HepG2 (cell line): ENCODE measurements around the gene MED22. TPM values are rescaled to one million over a fixed set of nuclear protein-coding genes. Genes with fewer than 3 reads are reported as not detected.

Experiments used
- BORCS8-MEF2B ChIP-seq: sonication (generic); formaldehyde crosslinking; IDR thresholded peaks from 2 replicates; pipeline ENCODE4 v1.8.0; 2022; ENCODE audit warnings: mild to moderate bottlenecking, missing genetic modification reagents
- GABPA ChIP-seq, 2 experiments: IDR thresholded peaks; 2 replicates each; pipeline ENCODE4 v1.6.1; 2011 to 2016; ENCODE audit warnings: low read depth in 2 of 2, low read length in 1 of 2, missing biosample characterization in 1 of 2, missing genetic modification characterization in 1 of 2
- HNRNPK ChIP-seq: fragments of 200-400 bp; formaldehyde crosslinking; IDR thresholded peaks from 2 replicates; pipeline ENCODE4 v1.6.1; 2018; ENCODE audit warnings: low read length, low read depth, moderate library complexity, mild to moderate bottlenecking; ENCODE audit not compliant: poor library complexity, severe bottlenecking
- IKZF4 ChIP-seq: sonication (generic); formaldehyde crosslinking; IDR thresholded peaks from 2 replicates; pipeline ENCODE4 v1.5.1; 2020; ENCODE audit warnings: borderline replicate concordance, mild to moderate bottlenecking, low read depth, missing genetic modification reagents; ENCODE audit errors: not compliant biosample characterization
- KLF6 ChIP-seq: IDR thresholded peaks from 2 replicates; pipeline ENCODE4 v1.8.0; 2016; ENCODE audit warnings: missing biosample characterization, missing genetic modification reagents
- POLR2AphosphoS5 ChIP-seq: IDR thresholded peaks from 2 replicates; pipeline ENCODE4 v1.6.1; 2012; ENCODE audit warnings: low read depth, low read length
- PRMT3 ChIP-seq: sonication (generic); formaldehyde crosslinking; IDR thresholded peaks from 2 replicates; pipeline ENCODE4 v1.8.1; 2022; ENCODE audit warnings: low read depth, mild to moderate bottlenecking, moderate library complexity, missing genetic modification reagents, borderline replicate concordance
- RNF2 ChIP-seq: fragments of 450-650 bp; conservative IDR thresholded peaks from 2 replicates; pipeline ENCODE4 v1.6.1; 2016; ENCODE audit warnings: low read depth
- SP5 ChIP-seq: IDR thresholded peaks from 2 replicates; pipeline ENCODE4 v1.6.1; 2016; ENCODE audit warnings: low read depth, borderline replicate concordance
- ZBTB38 ChIP-seq: sonication (generic); formaldehyde crosslinking; IDR thresholded peaks from 2 replicates; pipeline ENCODE4 v1.5.1; 2020; ENCODE audit warnings: mild to moderate bottlenecking, missing genetic modification reagents
- ZC3H4 ChIP-seq: sonication (generic); formaldehyde crosslinking; IDR thresholded peaks from 2 replicates; pipeline ENCODE4 v1.4.0; 2020; ENCODE audit warnings: missing genetic modification reagents, borderline replicate concordance
- ZNF138 ChIP-seq: sonication (generic); formaldehyde crosslinking; IDR thresholded peaks from 2 replicates; pipeline ENCODE4 v1.5.0; 2020; ENCODE audit warnings: mild to moderate bottlenecking, low read depth, missing genetic modification reagents
- ZNF446 ChIP-seq: sonication (generic); formaldehyde crosslinking; IDR thresholded peaks from 2 replicates; pipeline ENCODE4 v1.5.0; 2020; ENCODE audit warnings: mild to moderate bottlenecking, missing genetic modification reagents
- ZNF678 ChIP-seq: sonication (generic); formaldehyde crosslinking; IDR thresholded peaks from 2 replicates; pipeline ENCODE4 v1.4.0; 2020; ENCODE audit warnings: mild to moderate bottlenecking, missing genetic modification reagents
- ZNF777 ChIP-seq: sonication (generic); formaldehyde crosslinking; IDR thresholded peaks from 2 replicates; pipeline ENCODE4 v1.4.0; 2020; ENCODE audit warnings: missing genetic modification reagents
- ZNF790 ChIP-seq: sonication (generic); formaldehyde crosslinking; IDR thresholded peaks from 2 replicates; pipeline ENCODE4 v1.8.0; 2022; ENCODE audit warnings: missing genetic modification reagents, mild to moderate bottlenecking, borderline replicate concordance
- ZNF792 ChIP-seq: IDR thresholded peaks from 2 replicates; pipeline ENCODE4 v1.6.1; 2016
- ZNF83 ChIP-seq: sonication (generic); formaldehyde crosslinking; IDR thresholded peaks from 2 replicates; pipeline ENCODE4 v1.4.0; 2020; ENCODE audit warnings: missing genetic modification reagents, mild to moderate bottlenecking, borderline replicate concordance
- ZSCAN29 ChIP-seq: sonication (generic); formaldehyde crosslinking; conservative IDR thresholded peaks from 2 replicates; pipeline ENCODE4 v1.4.0; 2020; ENCODE audit warnings: mild to moderate bottlenecking, missing genetic modification reagents
- polyA plus RNA-seq, 8 experiments: library from polyadenylated mRNA; depleted of rRNA in 3 of 8; stranded (reverse) in 7 of 8; unstranded in 1 of 8; fragments of >200 nt; fragmentation: Illumina TruSeq in 4 of 8; extraction: Trizol in 4 of 8; gene quantifications; 2 replicates each; pipeline versions ENCODE4 v1.2.1 to v1.2.3, GENCODE V29; 2011 to 2016; ENCODE audit warnings: low read depth in 4 of 8, missing spikeins in 1 of 8, mixed read lengths in 1 of 8; ENCODE audit not compliant: insufficient read depth in 1 of 8
- total RNA-seq, 5 experiments: library from RNA; depleted of rRNA; stranded (reverse); fragments of >200 nt; fragmentation: Illumina TruSeq; extraction: Trizol; gene quantifications; 2 replicates each; pipeline ENCODE4 v1.2.3, GENCODE V29; 2016; ENCODE audit warnings: low read depth in 1 of 5
- TF ChIP-seq, protein P1 (sequence below): sonication (generic); formaldehyde crosslinking; IDR thresholded peaks from 2 replicates; pipeline ENCODE4 v1.4.0; 2020; ENCODE audit warnings: mild to moderate bottlenecking, missing genetic modification reagents
- TF ChIP-seq, protein P2 (sequence below): sonication (generic); formaldehyde crosslinking; IDR thresholded peaks from 2 replicates; pipeline ENCODE4 v1.4.0; 2020; ENCODE audit warnings: missing genetic modification reagents
- TF ChIP-seq, protein P3 (sequence below): fragments of 450-650 bp; IDR thresholded peaks from 2 replicates; pipeline ENCODE4 v1.6.1; 2017
- TF ChIP-seq, protein P4 (sequence below): sonication (generic); formaldehyde crosslinking; IDR thresholded peaks from 2 replicates; pipeline ENCODE4 v1.4.0; 2020; ENCODE audit warnings: mild to moderate bottlenecking, low read depth, missing genetic modification reagents

The MED22 gene
- total and polyA plus RNA-seq, 2 of the 13 experiments (the other 11 are each of a cell fraction or from before 2014, with no cell fraction given) = 15.8 to 22.1 TPM

DNA sequence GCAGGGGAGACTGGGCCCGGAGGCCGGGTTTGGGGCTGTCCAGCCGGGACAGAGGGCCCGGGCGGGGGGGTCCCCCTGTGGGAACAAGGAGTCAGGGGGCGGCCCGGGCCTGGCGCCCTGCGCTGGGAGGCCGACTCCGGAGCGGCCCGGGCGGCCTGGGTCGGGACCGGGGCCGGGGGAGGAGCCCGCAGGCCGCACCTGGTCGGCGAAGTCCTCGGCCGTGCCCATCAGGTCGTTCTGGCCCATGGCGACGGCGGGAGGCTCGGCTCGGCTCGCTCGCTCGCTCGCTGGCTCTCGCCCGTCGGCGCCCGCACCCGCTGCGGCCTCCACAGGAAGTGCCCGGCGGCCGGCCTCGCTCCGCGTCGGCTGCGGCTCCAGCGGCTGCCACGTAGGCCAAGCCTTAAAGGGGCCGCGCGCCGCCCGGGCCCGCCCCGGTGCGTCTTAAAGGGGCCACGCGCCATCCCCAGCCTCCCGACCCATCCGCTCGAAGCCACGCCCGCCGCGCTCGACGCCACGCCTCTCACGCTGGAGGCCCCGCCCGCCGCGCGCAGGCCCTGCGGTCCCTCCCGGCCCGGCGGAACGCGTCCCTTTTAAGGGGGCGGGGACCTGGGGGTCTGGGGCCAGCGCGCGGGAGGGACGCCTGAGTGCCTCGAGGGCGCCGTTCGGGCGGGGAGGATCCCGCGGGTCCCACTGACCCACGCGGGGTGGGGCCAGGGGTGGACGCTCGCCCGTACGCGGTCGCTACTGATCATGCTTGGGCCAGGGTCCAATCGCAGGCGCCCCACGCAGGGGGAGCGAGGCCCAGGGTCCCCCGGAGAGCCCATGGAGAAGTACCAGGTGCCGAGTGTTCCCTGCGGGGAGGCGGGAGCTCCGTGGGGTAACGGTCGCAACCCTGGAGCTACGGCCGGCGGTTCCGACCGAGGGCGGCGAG lies 28.1 kb upstream of the MED22 start, which contains the start of the genes STKLD1 and SURF4 (continued):
- TF ChIP-seq ZSCAN29 = peak; percentile 72; the same call in 1 of the 2 replicates
- 0 out of 2 replicates have a peak, but pooled peaks have one; percentile 44 for TF ChIP-seq ZNF678 (CRISPR knock-in tag)
- TF ChIP-seq, protein P1, sequence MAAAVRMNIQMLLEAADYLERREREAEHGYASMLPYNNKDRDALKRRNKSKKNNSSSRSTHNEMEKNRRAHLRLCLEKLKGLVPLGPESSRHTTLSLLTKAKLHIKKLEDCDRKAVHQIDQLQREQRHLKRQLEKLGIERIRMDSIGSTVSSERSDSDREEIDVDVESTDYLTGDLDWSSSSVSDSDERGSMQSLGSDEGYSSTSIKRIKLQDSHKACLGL (CRISPR knock-in tag) = peak; percentile 41
- TF ChIP-seq, protein P2, sequence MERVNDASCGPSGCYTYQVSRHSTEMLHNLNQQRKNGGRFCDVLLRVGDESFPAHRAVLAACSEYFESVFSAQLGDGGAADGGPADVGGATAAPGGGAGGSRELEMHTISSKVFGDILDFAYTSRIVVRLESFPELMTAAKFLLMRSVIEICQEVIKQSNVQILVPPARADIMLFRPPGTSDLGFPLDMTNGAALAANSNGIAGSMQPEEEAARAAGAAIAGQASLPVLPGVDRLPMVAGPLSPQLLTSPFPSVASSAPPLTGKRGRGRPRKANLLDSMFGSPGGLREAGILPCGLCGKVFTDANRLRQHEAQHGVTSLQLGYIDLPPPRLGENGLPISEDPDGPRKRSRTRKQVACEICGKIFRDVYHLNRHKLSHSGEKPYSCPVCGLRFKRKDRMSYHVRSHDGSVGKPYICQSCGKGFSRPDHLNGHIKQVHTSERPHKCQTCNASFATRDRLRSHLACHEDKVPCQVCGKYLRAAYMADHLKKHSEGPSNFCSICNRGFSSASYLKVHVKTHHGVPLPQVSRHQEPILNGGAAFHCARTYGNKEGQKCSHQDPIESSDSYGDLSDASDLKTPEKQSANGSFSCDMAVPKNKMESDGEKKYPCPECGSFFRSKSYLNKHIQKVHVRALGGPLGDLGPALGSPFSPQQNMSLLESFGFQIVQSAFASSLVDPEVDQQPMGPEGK (CRISPR knock-in tag) = peak; percentile 80
- TF ChIP-seq ZC3H4 = no peak
- TF ChIP-seq SP5 = peak; percentile 89
- 0 out of 2 replicates have a peak, but pooled peaks have one; percentile 80 for TF ChIP-seq ZNF83 (CRISPR knock-in tag)
- peak; percentile 66; the same call in 1 of the 2 replicates for TF ChIP-seq RNF2
- TF ChIP-seq ZNF138 (CRISPR knock-in tag) = peak; percentile 49; the same call in 1 of the 2 replicates
- TF ChIP-seq PRMT3 (CRISPR knock-in tag) = no peak
- TF ChIP-seq POLR2AphosphoS5 = peak; percentile 65; the same call in 1 of the 2 replicates
- peak; percentile 33 for TF ChIP-seq HNRNPK
- peak; percentile 51; the same call in 1 of the 2 replicates for TF ChIP-seq ZNF790
- TF ChIP-seq, protein P3, sequence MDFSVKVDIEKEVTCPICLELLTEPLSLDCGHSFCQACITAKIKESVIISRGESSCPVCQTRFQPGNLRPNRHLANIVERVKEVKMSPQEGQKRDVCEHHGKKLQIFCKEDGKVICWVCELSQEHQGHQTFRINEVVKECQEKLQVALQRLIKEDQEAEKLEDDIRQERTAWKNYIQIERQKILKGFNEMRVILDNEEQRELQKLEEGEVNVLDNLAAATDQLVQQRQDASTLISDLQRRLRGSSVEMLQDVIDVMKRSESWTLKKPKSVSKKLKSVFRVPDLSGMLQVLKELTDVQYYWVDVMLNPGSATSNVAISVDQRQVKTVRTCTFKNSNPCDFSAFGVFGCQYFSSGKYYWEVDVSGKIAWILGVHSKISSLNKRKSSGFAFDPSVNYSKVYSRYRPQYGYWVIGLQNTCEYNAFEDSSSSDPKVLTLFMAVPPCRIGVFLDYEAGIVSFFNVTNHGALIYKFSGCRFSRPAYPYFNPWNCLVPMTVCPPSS = no peak
- peak; percentile 63; the same call in 1 of the 2 replicates for TF ChIP-seq ZNF777 (CRISPR knock-in tag)
- no peak; the same call in 1 of the 2 replicates for TF ChIP-seq ZNF446 (CRISPR knock-in tag)
- peak; percentile 77 for TF ChIP-seq ZBTB38 (CRISPR knock-in tag)
- TF ChIP-seq ZNF792 (CRISPR knock-in tag) = no peak
- peak; percentile 59 for TF ChIP-seq GABPA (IDR thresholded peaks at IDR 0.05; ENCODE audit: low read depth, low read length)
- TF ChIP-seq GABPA (CRISPR knock-in tag; IDR thresholded peaks at IDR 0.05; ENCODE audit: low read depth) = peak; percentile 52; the same call in 1 of the 2 replicates
- peak; percentile 44 for TF ChIP-seq IKZF4 (CRISPR knock-in tag)
- TF ChIP-seq KLF6 (CRISPR knock-in tag) = peak; percentile 41; the same call in 1 of the 2 replicates
- TF ChIP-seq, protein P4, sequence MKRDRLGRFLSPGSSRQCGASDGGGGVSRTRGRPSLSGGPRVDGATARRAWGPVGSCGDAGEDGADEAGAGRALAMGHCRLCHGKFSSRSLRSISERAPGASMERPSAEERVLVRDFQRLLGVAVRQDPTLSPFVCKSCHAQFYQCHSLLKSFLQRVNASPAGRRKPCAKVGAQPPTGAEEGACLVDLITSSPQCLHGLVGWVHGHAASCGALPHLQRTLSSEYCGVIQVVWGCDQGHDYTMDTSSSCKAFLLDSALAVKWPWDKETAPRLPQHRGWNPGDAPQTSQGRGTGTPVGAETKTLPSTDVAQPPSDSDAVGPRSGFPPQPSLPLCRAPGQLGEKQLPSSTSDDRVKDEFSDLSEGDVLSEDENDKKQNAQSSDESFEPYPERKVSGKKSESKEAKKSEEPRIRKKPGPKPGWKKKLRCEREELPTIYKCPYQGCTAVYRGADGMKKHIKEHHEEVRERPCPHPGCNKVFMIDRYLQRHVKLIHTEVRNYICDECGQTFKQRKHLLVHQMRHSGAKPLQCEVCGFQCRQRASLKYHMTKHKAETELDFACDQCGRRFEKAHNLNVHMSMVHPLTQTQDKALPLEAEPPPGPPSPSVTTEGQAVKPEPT (CRISPR knock-in tag) = 0 out of 2 replicates have a peak, but pooled peaks have one; percentile 16
- TF ChIP-seq BORCS8-MEF2B (CRISPR knock-in tag) = peak; percentile 71; the same call in 1 of the 2 replicates
